K562 (cell line): ENCODE data around the gene PDGFA. TPM values are rescaled to one million over a fixed set of nuclear protein-coding genes. Genes with fewer than 3 reads are reported as not detected.

ENCODE experiments used
- ATF2 ChIP-seq: sonication (generic); formaldehyde crosslinking; IDR thresholded peaks from 2 replicates; pipeline ENCODE4 v1.8.1; 2022; ENCODE audit warnings: missing genetic modification reagents
- CCNT2 ChIP-seq: IDR thresholded peaks from 2 replicates; pipeline ENCODE4 v1.6.1; 2011; ENCODE audit warnings: borderline replicate concordance, low read depth, mild to moderate bottlenecking, moderate library complexity, mixed read lengths, low read length; ENCODE audit not compliant: insufficient read length; ENCODE audit errors: extremely low read depth
- CUX1 ChIP-seq: fragments of 200-800 bp; sonication (Bioruptor generic); IDR thresholded peaks from 2 replicates; pipeline ENCODE4 v1.6.1; 2016; ENCODE audit warnings: missing genetic modification characterization, missing compliant biosample characterization
- EGR1 ChIP-seq: fragments of 450-650 bp; conservative IDR thresholded peaks from 2 replicates; pipeline ENCODE4 v1.6.1; 2017; ENCODE audit warnings: mild to moderate bottlenecking
- MAFG ChIP-seq: fragments of 450-650 bp; conservative IDR thresholded peaks from 2 replicates; pipeline ENCODE4 v1.6.1; 2016; ENCODE audit warnings: missing genetic modification characterization, missing compliant biosample characterization
- MLX ChIP-seq, 2 experiments: fragments of 450-650 bp in 1 of 2; sonication (generic) in 1 of 2; formaldehyde crosslinking; conservative IDR thresholded peaks; 2 replicates each; pipeline versions ENCODE4 v1.4.0 to v1.8.1; 2020 to 2022; ENCODE audit warnings: mild to moderate bottlenecking in 1 of 2, missing genetic modification reagents in 1 of 2
- PCBP2 ChIP-seq: fragments of 200-400 bp; formaldehyde crosslinking; IDR thresholded peaks from 2 replicates; pipeline ENCODE4 v1.6.1; 2018; ENCODE audit warnings: low read length, low read depth, mild to moderate bottlenecking, moderate library complexity; ENCODE audit not compliant: poor library complexity, severe bottlenecking
- POLR2B ChIP-seq: fragments of 450-650 bp; IDR thresholded peaks from 2 replicates; pipeline ENCODE4 v1.6.1; 2018; ENCODE audit warnings: low read depth; ENCODE audit not compliant: partially characterized antibody
- TEAD2 ChIP-seq: fragments of 450-650 bp; IDR thresholded peaks from 2 replicates; pipeline ENCODE4 v1.6.1; 2016; ENCODE audit warnings: missing genetic modification characterization, control low read depth, missing compliant biosample characterization
- THAP12 ChIP-seq: fragments of 250-450 bp; sonication (Bioruptor Pico); IDR thresholded peaks from 2 replicates; pipeline ENCODE4 v1.9.0; 2021; ENCODE audit warnings: mild to moderate bottlenecking, inconsistent platforms
- THAP7 ChIP-seq: fragments of 250-450 bp; sonication (Bioruptor Pico); IDR thresholded peaks from 2 replicates; pipeline ENCODE4 v1.5.0; 2021
- YY1 ChIP-seq, 3 experiments: IDR thresholded peaks; 2 replicates each; pipeline ENCODE4 v1.6.1; 2011; ENCODE audit warnings: low read length in 2 of 3, mild to moderate bottlenecking in 2 of 3, moderate library complexity in 2 of 3, borderline replicate concordance in 1 of 3, control low read depth in 1 of 3, low read depth in 1 of 3; ENCODE audit not compliant: insufficient read depth in 3 of 3, insufficient replicate concordance in 2 of 3, control insufficient read depth in 1 of 3, insufficient read length in 1 of 3; ENCODE audit errors: extremely low read depth in 1 of 3
- ZNF41 ChIP-seq: fragments of 250-450 bp; sonication (Bioruptor Pico); conservative IDR thresholded peaks from 2 replicates; pipeline ENCODE4 v1.4.0; 2020; ENCODE audit warnings: mild to moderate bottlenecking
- ZNF444 ChIP-seq: fragments of 250-450 bp; sonication (Bioruptor Pico); IDR thresholded peaks from 2 replicates; pipeline ENCODE4 v1.4.0; 2020; ENCODE audit warnings: mild to moderate bottlenecking, moderate library complexity
- ZNF561 ChIP-seq: fragments of 450-650 bp; formaldehyde crosslinking; conservative IDR thresholded peaks from 2 replicates; pipeline ENCODE4 v1.4.0; 2020; ENCODE audit warnings: mild to moderate bottlenecking, moderate library complexity
- polyA plus RNA-seq, 8 experiments: library from polyadenylated mRNA; depleted of rRNA in 4 of 8; stranded (reverse) in 5 of 8; unstranded in 3 of 8; fragments of >200 nt; fragmentation: Nextera tagmentation in 2 of 8; fragmentation: Illumina TruSeq in 1 of 8; extraction: Ambion mirVana in 2 of 8; extraction: Trizol in 1 of 8; gene quantifications; 2 replicates each; pipeline versions ENCODE4 v1.2.1 to v1.2.3, GENCODE V29; 2011 to 2014; ENCODE audit warnings: inconsistent platforms in 1 of 8, missing spikeins in 1 of 8
- total RNA-seq, 7 experiments: library from RNA; depleted of rRNA in 6 of 7; stranded (reverse); fragments of >200 nt in 6 of 7; fragmentation: Illumina TruSeq in 2 of 7; extraction: Trizol in 2 of 7; gene quantifications; 2 replicates each; pipeline versions ENCODE4 v1.2.1 to v1.2.3, GENCODE V29; 2011 to 2021; ENCODE audit warnings: low replicate concordance in 1 of 7

Gene PDGFA
- total and polyA plus RNA-seq, 9 of the 15 experiments (the other 6 are each of a cell fraction or from before 2014, with no cell fraction given): 2.5 to 10.2 (median 4.6) TPM

- TF ChIP-seq TEAD2 (tag) (no peak), CCNT2 (no peak), POLR2B (no peak), MAFG (no peak), ZNF444 (CRISPR knock-in tag) (no peak), PCBP2 (no peak), THAP7 (CRISPR knock-in tag) (no peak), ZNF41 (CRISPR knock-in tag) (no peak), CUX1 (no peak), MLX (CRISPR knock-in tag; conservative IDR thresholded peaks at IDR 0.05) (no peak), THAP12 (CRISPR knock-in tag) (no peak), YY1 (IDR thresholded peaks at IDR 0.05; ENCODE audit: borderline replicate concordance in 1 of 3, control insufficient read depth in 1 of 3, extremely low read depth in 1 of 3, insufficient read depth in 3 of 3, insufficient read length in 1 of 3, insufficient replicate concordance in 2 of 3, low read depth in 1 of 3, low read length in 2 of 3) (no peak), ZNF561 (CRISPR knock-in tag) (no peak), EGR1 (peak; percentile 64), ATF2 (CRISPR knock-in tag) (no peak)
These were observed 64.3 kb downstream of the PDGFA start (continued) for GRCh38 chr7:455110-455928.
